H1 (cell line): Measurements from ENCODE around the gene MAN2A1.

Source experiments
- CTCF ChIP-seq, 3 experiments: IDR thresholded peaks; 1 replicate in 2 of 3; 2 replicates in 1 of 3; pipeline versions ENCODE4 v1.5.1 to v1.6.1; 2011; ENCODE audit warnings: low read length in 3 of 3, mild to moderate bottlenecking in 3 of 3, inconsistent platforms in 2 of 3, low read depth in 1 of 3, moderate library complexity in 1 of 3; ENCODE audit not compliant: insufficient read depth in 1 of 3; ENCODE audit errors: control extremely low read depth in 1 of 3
- EZH2 ChIP-seq: fragments of 200-600 bp; sonication (generic); IDR thresholded peaks from 2 replicates; pipeline ENCODE4 v1.7.1; 2012; ENCODE audit warnings: low read depth, mild to moderate bottlenecking, moderate library complexity, low read length, inconsistent platforms; ENCODE audit not compliant: severe bottlenecking
- JUND ChIP-seq: IDR thresholded peaks from 2 replicates; pipeline ENCODE4 v1.6.1; 2011; ENCODE audit warnings: mild to moderate bottlenecking, improper control_type of control experiment, low read length
- ZNF274 ChIP-seq: IDR thresholded peaks from 2 replicates; pipeline ENCODE4 v1.7.0; 2012; ENCODE audit warnings: low read length, borderline replicate concordance; ENCODE audit errors: extremely low read depth

GRCh38 chr5:109819878-109820277 is 130.2 kb downstream of the MAN2A1 start:
- TF ChIP-seq EZH2 (no peak), CTCF (IDR thresholded peaks at IDR 0.05; ENCODE audit: control extremely low read depth in 1 of 3, insufficient read depth in 1 of 3, low read depth in 1 of 3, low read length in 3 of 3) (peak; percentile 25 to 55 (median 50); a peak in 3 of 4 replicates), JUND (no peak), ZNF274 (no peak)
